DOHH2 (cell line): Measurements from ENCODE around the gene FYB1.

Experiments used
- H3F3A ChIP-seq: fragments of 200-600 bp; sonication (generic), shearing (Covaris generic); 2 replicates; pipeline ENCODE4 v1.6.0; 2016; ENCODE audit warnings: antibody characterized with exemption, mild to moderate bottlenecking; ENCODE audit not compliant: control insufficient read depth, insufficient read depth
- H3K27ac ChIP-seq: fragments of 200-600 bp; sonication (generic); 2 replicates; pipeline ENCODE4 v1.5.1; 2014; ENCODE audit warnings: low read depth, mild to moderate bottlenecking, low read length, moderate library complexity
- H3K27me3 ChIP-seq: fragments of 200-600 bp; sonication (generic); 2 replicates; pipeline ENCODE4 v1.6.1; 2014; ENCODE audit warnings: mild to moderate bottlenecking, low read length, mixed read lengths; ENCODE audit not compliant: control insufficient read depth
- H3K36me3 ChIP-seq: fragments of 200-600 bp; sonication (generic); 2 replicates; pipeline ENCODE4 v1.6.1; 2014; ENCODE audit warnings: mild to moderate bottlenecking, low read length, moderate library complexity, mixed read lengths; ENCODE audit not compliant: control insufficient read depth
- H3K4me1 ChIP-seq: fragments of 200-600 bp; sonication (generic); 2 replicates; pipeline ENCODE4 v1.6.1; 2014; ENCODE audit warnings: mild to moderate bottlenecking, low read length, mixed read lengths; ENCODE audit not compliant: control insufficient read depth
- H3K4me2 ChIP-seq: fragments of 200-600 bp; sonication (generic); 2 replicates; pipeline ENCODE4 v1.6.0; 2014; ENCODE audit warnings: mild to moderate bottlenecking, low read length, moderate library complexity
- H3K4me3 ChIP-seq: fragments of 200-600 bp; sonication (generic); 2 replicates; pipeline ENCODE4 v1.5.1; 2014; ENCODE audit warnings: mild to moderate bottlenecking, low read length, mixed read lengths
- H3K79me2 ChIP-seq: fragments of 200-600 bp; sonication (generic); 2 replicates; pipeline ENCODE4 v1.6.1; 2014; ENCODE audit warnings: mild to moderate bottlenecking, low read length, mixed read lengths; ENCODE audit not compliant: control insufficient read depth
- H3K9me2 ChIP-seq: fragments of 200-600 bp; sonication (generic); replicated peaks from 2 replicates; pipeline ENCODE4 v1.6.1; 2014; ENCODE audit warnings: mild to moderate bottlenecking, low read length, mixed read lengths; ENCODE audit not compliant: control insufficient read depth
- H3K9me3 ChIP-seq: fragments of 200-600 bp; sonication (generic); 2 replicates; pipeline ENCODE4 v1.6.1; 2014; ENCODE audit warnings: antibody characterized with exemption, low read length, mixed read lengths; ENCODE audit not compliant: control insufficient read depth, insufficient read depth
- H4K20me1 ChIP-seq: fragments of 200-600 bp; sonication (generic); 2 replicates; pipeline ENCODE4 v1.6.0; 2014; ENCODE audit warnings: low read depth, mild to moderate bottlenecking, antibody characterized with exemption, low read length, moderate library complexity; ENCODE audit not compliant: control insufficient read depth, insufficient read depth
- CTCF ChIP-seq: fragments of 200-600 bp; sonication (generic); IDR thresholded peaks from one replicate; pipeline ENCODE4 v1.5.1; 2014; ENCODE audit warnings: antibody characterized with exemption, mild to moderate bottlenecking, low read depth, low read length; ENCODE audit not compliant: poor library complexity, severe bottlenecking
- EZH2phosphoT487 ChIP-seq: fragments of 200-600 bp; sonication (generic); IDR thresholded peaks from 2 replicates; pipeline ENCODE4 v1.6.1; 2017; ENCODE audit warnings: borderline replicate concordance, mild to moderate bottlenecking, antibody characterized with exemption, low read length, moderate library complexity, mixed read lengths

The FYB1 gene

GRCh38 chr5:39211773-39212172, 7.6 kb downstream of the FYB1 start:
- Histone ChIP-seq H3K4me2 (no peak overlapping the region), H3K36me3 (no peaks in the 10 kb centered on the region), H3F3A (no peaks in the 10 kb centered on the region), H3K9me3 (no peaks in the 10 kb centered on the region), H3K27ac (no peak overlapping the region), H3K79me2 (no peaks in the 10 kb centered on the region), H4K20me1 (no peaks in the 10 kb centered on the region), H3K27me3 (peaks cover 2% of the 10 kb centered on the region; the same call in 1 of the 2 replicates), H3K4me1 (no peaks in the 10 kb centered on the region), H3K9me2 (no peaks in the 10 kb centered on the region), H3K4me3 (no peak overlapping the region)
- TF ChIP-seq CTCF (no peak), EZH2phosphoT487 (no peak)

DNA sequence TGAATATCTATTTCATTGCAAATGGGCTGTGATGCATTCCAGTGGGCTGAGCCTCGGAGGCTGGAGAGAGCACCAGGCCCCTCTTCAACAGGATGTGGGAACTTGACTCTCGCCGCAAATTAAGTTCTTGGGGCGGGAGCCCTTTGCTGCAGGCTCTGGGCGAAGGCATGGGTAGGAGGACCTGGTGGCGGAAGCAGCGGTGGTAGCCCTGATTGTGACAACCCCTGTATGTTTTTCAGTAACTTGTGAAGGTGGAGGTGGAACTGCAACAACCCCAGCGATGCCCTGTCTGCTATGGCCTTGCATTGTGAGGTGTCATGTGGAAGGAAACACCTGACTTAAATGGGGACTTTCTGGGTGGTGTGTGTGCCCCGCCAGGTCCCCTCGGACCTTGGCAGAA, 9.4 kb downstream of the FYB1 start:
- Histone ChIP-seq H3K27me3 (peaks cover 2% of the 10 kb centered on the region; the same call in 1 of the 2 replicates), H3F3A (no peaks in the 10 kb centered on the region), H3K4me1 (no peaks in the 10 kb centered on the region), H3K9me2 (no peaks in the 10 kb centered on the region), H3K36me3 (no peaks in the 10 kb centered on the region), H3K4me2 (no peak overlapping the region), H3K4me3 (no peak overlapping the region), H3K27ac (no peak overlapping the region), H3K9me3 (no peaks in the 10 kb centered on the region), H3K79me2 (no peaks in the 10 kb centered on the region), H4K20me1 (no peaks in the 10 kb centered on the region)
- no peak for TF ChIP-seq EZH2phosphoT487
- TF ChIP-seq CTCF, result no peak

- no peaks in the 10 kb centered on the region for H3K36me3 ChIP-seq
- no peaks in the 10 kb centered on the region for H3K9me3 ChIP-seq
- TF ChIP-seq EZH2phosphoT487 (no peak), CTCF (no peak)
- H3K4me2 ChIP-seq, result no peak overlapping the region
- no peak overlapping the region for H3K4me3 ChIP-seq
- H3K9me2 ChIP-seq, result no peaks in the 10 kb centered on the region
- H3K27me3 ChIP-seq, result peaks cover 2% of the 10 kb centered on the region; the same call in 1 of the 2 replicates
- no peaks in the 10 kb centered on the region for H3K79me2 ChIP-seq
- H3K27ac ChIP-seq, result no peak overlapping the region
- no peaks in the 10 kb centered on the region for H4K20me1 ChIP-seq
- no peaks in the 10 kb centered on the region for H3K4me1 ChIP-seq
- no peaks in the 10 kb centered on the region for H3F3A ChIP-seq
Observed at GRCh38 chr5:39208471-39208870, 10.9 kb downstream of the FYB1 start.
